ENCODE data around the gene ABHD2.

ABHD2 gene

GRCh38 chr15:89116404-89116803 is 28.1 kb downstream of the ABHD2 start:
- Histone ChIP-seq H2AK5ac (ENCODE audit: low read length) (no peak overlapping the region), H3K36me3 (ENCODE audit: control insufficient read depth in 1 of 2, insufficient read depth in 2 of 2, low read length in 2 of 2) (peaks cover 0 to 3% of the 10 kb centered on the region in 2 experiments), H2BK12ac (ENCODE audit: low read length) (no peak overlapping the region), H4K12ac (ENCODE audit: low read depth, low read length) (no peak overlapping the region), H3K9me3 (ENCODE audit: insufficient read depth, low read depth, low read length) (no peaks in the 10 kb centered on the region), H3K18ac (ENCODE audit: low read length) (no peak overlapping the region), H3K4me2 (ENCODE audit: low read length) (no peak overlapping the region), H4K91ac (ENCODE audit: low read depth, low read length) (no peak overlapping the region), H3K14ac (ENCODE audit: low read length) (no peak overlapping the region), H3K4ac (ENCODE audit: low read depth, low read length) (no peak overlapping the region), H2BK5ac (ENCODE audit: low read depth, low read length, poor library complexity) (no peak overlapping the region), H3K79me2 (ENCODE audit: control insufficient read depth, insufficient read depth, low read length, poor library complexity) (peaks cover 2% of the 10 kb centered on the region), H3K9ac (ENCODE audit: low read length) (no peak overlapping the region), H3K79me1 (ENCODE audit: low read length) (peaks cover 2% of the 10 kb centered on the region), H2AFZ (ENCODE audit: insufficient read depth, low read length, poor library complexity) (no peak overlapping the region), H2BK120ac (ENCODE audit: insufficient read depth, low read length, poor library complexity) (no peak overlapping the region), H3K27me3 (ENCODE audit: insufficient read depth, low read length) (no peaks in the 10 kb centered on the region), H3K23ac (ENCODE audit: low read length) (no peak overlapping the region), H4K8ac (ENCODE audit: low read depth, low read length) (no peak overlapping the region), H3K4me3 (ENCODE audit: low read depth, low read length) (no peak overlapping the region), H3K4me1 (ENCODE audit: control insufficient read depth in 1 of 2, insufficient read depth in 2 of 2, low read length in 2 of 2) (peaks cover 14 to 24% of the 10 kb centered on the region in 2 experiments), H3K27ac (ENCODE audit: low read depth, low read length) (no peak overlapping the region)
- no peak for DNase-seq
- no CpG with 5 or more reads among the region's 7 CpGs for WGBS (ENCODE audit: extremely low coverage, insufficient coverage, insufficient read length)

GRCh38 chr15:89117790-89118189 is 29.5 kb downstream of the ABHD2 start:
- no peak overlapping the region for H2AFZ ChIP-seq (ENCODE audit: insufficient read depth, low read length, poor library complexity)
- H3K4me1 ChIP-seq (ENCODE audit: control insufficient read depth in 1 of 2, insufficient read depth in 2 of 2, low read length in 2 of 2) = peaks cover 7 to 14% of the 10 kb centered on the region in 2 experiments

GRCh38 chr15:89118481-89118989 is 30.3 kb downstream of the ABHD2 start:
- WGBS (ENCODE audit: extremely low coverage, insufficient coverage, insufficient read length) = no CpG with 5 or more reads among the region's 2 CpGs
- Histone ChIP-seq H3K9ac (ENCODE audit: low read length) (no peak overlapping the region), H2BK5ac (ENCODE audit: low read depth, low read length, poor library complexity) (no peak overlapping the region), H4K8ac (ENCODE audit: low read depth, low read length) (no peak overlapping the region), H3K36me3 (ENCODE audit: control insufficient read depth in 1 of 2, insufficient read depth in 2 of 2, low read length in 2 of 2) (peaks cover 2 to 3% of the 10 kb centered on the region in 2 experiments), H3K4me2 (ENCODE audit: low read length) (no peak overlapping the region), H3K27ac (ENCODE audit: low read depth, low read length) (no peak overlapping the region), H3K27me3 (ENCODE audit: insufficient read depth, low read length) (no peaks in the 10 kb centered on the region), H3K9me3 (ENCODE audit: insufficient read depth, low read depth, low read length) (no peaks in the 10 kb centered on the region), H2BK120ac (ENCODE audit: insufficient read depth, low read length, poor library complexity) (no peak overlapping the region), H3K4ac (ENCODE audit: low read depth, low read length) (no peak overlapping the region), H3K18ac (ENCODE audit: low read length) (no peak overlapping the region), H4K91ac (ENCODE audit: low read depth, low read length) (no peak overlapping the region), H3K14ac (ENCODE audit: low read length) (no peak overlapping the region), H3K79me1 (ENCODE audit: low read length) (no peaks in the 10 kb centered on the region), H4K12ac (ENCODE audit: low read depth, low read length) (no peak overlapping the region), H3K23ac (ENCODE audit: low read length) (no peak overlapping the region), H2AK5ac (ENCODE audit: low read length) (no peak overlapping the region), H3K79me2 (ENCODE audit: control insufficient read depth, insufficient read depth, low read length, poor library complexity) (peaks cover 2% of the 10 kb centered on the region), H2BK12ac (ENCODE audit: low read length) (no peak overlapping the region), H3K4me3 (ENCODE audit: low read depth, low read length) (no peak overlapping the region), H3K4me1 (ENCODE audit: control insufficient read depth in 1 of 2, insufficient read depth in 2 of 2, low read length in 2 of 2) (peaks cover 3 to 10% of the 10 kb centered on the region in 2 experiments), H2AFZ (ENCODE audit: insufficient read depth, low read length, poor library complexity) (no peak overlapping the region)
- DNase-seq = no peak

More at GRCh38 chr15:89117790-89118189, 29.5 kb downstream of the ABHD2 start:
- H3K79me2 ChIP-seq (ENCODE audit: control insufficient read depth, insufficient read depth, low read length, poor library complexity) = peaks cover 2% of the 10 kb centered on the region
- no peak overlapping the region for H3K4ac ChIP-seq (ENCODE audit: low read depth, low read length)
- H4K91ac ChIP-seq (ENCODE audit: low read depth, low read length) = no peak overlapping the region
- H4K8ac ChIP-seq (ENCODE audit: low read depth, low read length) = no peak overlapping the region
- H3K9ac ChIP-seq (ENCODE audit: low read length) = no peak overlapping the region
- no peak overlapping the region for H3K18ac ChIP-seq (ENCODE audit: low read length)
- no peak overlapping the region for H2AK5ac ChIP-seq (ENCODE audit: low read length)
- H3K79me1 ChIP-seq (ENCODE audit: low read length) = no peaks in the 10 kb centered on the region
- no peaks in the 10 kb centered on the region for H3K9me3 ChIP-seq (ENCODE audit: insufficient read depth, low read depth, low read length)
- DNase-seq = peak in 1 of 2 donors; percentile 36
- H3K14ac ChIP-seq (ENCODE audit: low read length) = no peak overlapping the region
- no peak overlapping the region for H3K4me2 ChIP-seq (ENCODE audit: low read length)
- peaks cover 2 to 3% of the 10 kb centered on the region in 2 experiments for H3K36me3 ChIP-seq (ENCODE audit: control insufficient read depth in 1 of 2, insufficient read depth in 2 of 2, low read length in 2 of 2)
- WGBS (ENCODE audit: extremely low coverage, insufficient coverage, insufficient read length) = no CpG with 5 or more reads among the region's 3 CpGs
- no peak overlapping the region for H3K23ac ChIP-seq (ENCODE audit: low read length)
- H4K12ac ChIP-seq (ENCODE audit: low read depth, low read length) = no peak overlapping the region
- no peak overlapping the region for H3K4me3 ChIP-seq (ENCODE audit: low read depth, low read length)
- H2BK5ac ChIP-seq (ENCODE audit: low read depth, low read length, poor library complexity) = no peak overlapping the region
- H3K27ac ChIP-seq (ENCODE audit: low read depth, low read length) = no peak overlapping the region
- H2BK12ac ChIP-seq (ENCODE audit: low read length) = no peak overlapping the region
- H3K27me3 ChIP-seq (ENCODE audit: insufficient read depth, low read length) = no peaks in the 10 kb centered on the region
- H2BK120ac ChIP-seq (ENCODE audit: insufficient read depth, low read length, poor library complexity) = no peak overlapping the region

GRCh38 chr15:89119489-89120478 is 31.5 kb downstream of the ABHD2 start:
- Histone ChIP-seq H3K27ac (ENCODE audit: low read depth, low read length) (no peak overlapping the region), H2BK120ac (ENCODE audit: insufficient read depth, low read length, poor library complexity) (no peak overlapping the region), H2AK5ac (ENCODE audit: low read length) (no peak overlapping the region), H4K8ac (ENCODE audit: low read depth, low read length) (no peak overlapping the region), H2AFZ (ENCODE audit: insufficient read depth, low read length, poor library complexity) (no peak overlapping the region), H3K18ac (ENCODE audit: low read length) (peak overlapping the region; percentile 21), H3K4me3 (ENCODE audit: low read depth, low read length) (no peak overlapping the region), H2BK5ac (ENCODE audit: low read depth, low read length, poor library complexity) (no peak overlapping the region), H3K4ac (ENCODE audit: low read depth, low read length) (no peak overlapping the region), H3K27me3 (ENCODE audit: insufficient read depth, low read length) (no peaks in the 10 kb centered on the region), H3K79me2 (ENCODE audit: control insufficient read depth, insufficient read depth, low read length, poor library complexity) (peaks cover 2% of the 10 kb centered on the region), H2BK12ac (ENCODE audit: low read length) (no peak overlapping the region), H4K91ac (ENCODE audit: low read depth, low read length) (no peak overlapping the region), H3K79me1 (ENCODE audit: low read length) (no peaks in the 10 kb centered on the region), H3K9ac (ENCODE audit: low read length) (no peak overlapping the region), H4K12ac (ENCODE audit: low read depth, low read length) (no peak overlapping the region), H3K9me3 (ENCODE audit: insufficient read depth, low read depth, low read length) (no peaks in the 10 kb centered on the region), H3K23ac (ENCODE audit: low read length) (no peak overlapping the region), H3K36me3 (ENCODE audit: control insufficient read depth in 1 of 2, insufficient read depth in 2 of 2, low read length in 2 of 2) (peaks cover 2 to 3% of the 10 kb centered on the region in 2 experiments), H3K4me2 (ENCODE audit: low read length) (no peak overlapping the region), H3K14ac (ENCODE audit: low read length) (no peak overlapping the region), H3K4me1 (ENCODE audit: control insufficient read depth in 1 of 2, insufficient read depth in 2 of 2, low read length in 2 of 2) (peaks cover 3 to 10% of the 10 kb centered on the region in 2 experiments)
- no CpG with 5 or more reads among the region's 12 CpGs for WGBS (ENCODE audit: extremely low coverage, insufficient coverage, insufficient read length)
- peak; percentile 80 to 82 for DNase-seq
